Pancreas (tissue), 10 donors: ENCODE results near the gene SPTBN2. TPM values are rescaled to one million over a fixed set of nuclear protein-coding genes. Genes with fewer than 3 reads are reported as not detected.

Source experiments
- ATAC-seq, 4 donors: fragments of 200-7000 bp; cut with Tn5 transposase; one replicate each; pipeline versions ENCODE4 v1.8.0 to v1.9.1; 2020; ENCODE audit warnings: mild to moderate bottlenecking in 4 of 4, moderate library complexity in 4 of 4
- DNase-seq, 6 donors: peaks; one replicate each; pipeline ENCODE4 v3.0.0-alpha.2; 2020
- FAIRE-seq: peaks from 2 replicates; lab custom pipeline; 2012; peaks lifted over from hg19 to GRCh38; lab: Jason Lieb, UNC
- H3K27ac ChIP-seq, 4 donors: fragments of 200-600 bp; sonication (generic); 1 replicate in 3 of 4; 2 replicates in 1 of 4; pipeline versions ENCODE4 v1.5.0 to v1.8.0; 2020
- H3K27me3 ChIP-seq, 4 donors: fragments of 200-600 bp; one replicate each; pipeline ENCODE4 v1.8.0; 2021
- H3K36me3 ChIP-seq, 3 donors: fragments of 200-600 bp; sonication (generic) in 1 of 3; one replicate each; pipeline versions ENCODE4 v1.5.0 to v1.8.0; 2020 to 2021
- H3K4me1 ChIP-seq, 3 donors: fragments of 200-600 bp; one replicate each; pipeline ENCODE4 v1.8.0; 2021
- H3K4me3 ChIP-seq, 4 donors: fragments of 200-600 bp; sonication (generic) in 2 of 4; one replicate each; pipeline versions ENCODE4 v1.5.0 to v1.8.0; 2020 to 2021
- H3K9me3 ChIP-seq, 4 donors: fragments of 200-600 bp; one replicate each; pipeline ENCODE4 v1.8.0; 2021
- WGBS, 2 donors: extraction: QIAGEN DNeasy Blood & Tissue Kit; methylation state at CpG; one replicate each; pipeline ENCODE4 v1.1.7; 2013; 5-methylcytosine and 5-hydroxymethylcytosine counted together
- intact Hi-C, 3 donors: fragments of 100-400 bp; cut with DNase I; formaldehyde crosslinking; loops; one replicate each; pipeline versions ENCODE4 v1.11.1 to v1.14.2; 2022
- polyA plus RNA-seq, 2 donors: library from polyadenylated mRNA; stranded (reverse); fragments of 200-250 nt; gene quantifications; one replicate each; pipeline ENCODE4 v1.2.3, GENCODE V29; 2013
- total RNA-seq, 6 donors: library from RNA; stranded (reverse); fragmentation: NEBNext Ultra II Directional in 4 of 6; extraction: Animal tissue kit (Norgen Biotek cat#: 25700) in 4 of 6; gene quantifications; one replicate each; pipeline versions ENCODE4 v1.2.1 to v1.2.4, GENCODE V29; 2021 to 2023
- TF ChIP-seq, protein P1 (sequence below), 4 donors: fragments of 200-600 bp; sonication (generic) in 3 of 4; IDR thresholded peaks; one replicate each; pipeline versions ENCODE4 v1.5.0 to v1.8.0; 2021; ENCODE audit warnings: antibody characterized with exemption in 4 of 4
- donor health status: healthy with polysubstance abuse.
- donor health status: DM: no; HTN: no; CAD: no; lungs with moderate emphysema.
- donor health status: DM: no; HTN: no; CAD: no.
- donor health status: control.
- donor health status: control.
- donor health status: Bipolar disorder and iron deficiency.
- donor health status: DM: yes; HTN: yes; CAD: no.
- donor health status: DM: no; HTN: no; CAD: no.
- donor health status: DM: no; HTN: no; CAD: no.
- donor health status: DM: yes; HTN: yes; CAD: no.

Gene SPTBN2
- total and polyA plus RNA-seq, 8 donors, result 17.8 to 59.8 (median 38.7) TPM

DNA sequence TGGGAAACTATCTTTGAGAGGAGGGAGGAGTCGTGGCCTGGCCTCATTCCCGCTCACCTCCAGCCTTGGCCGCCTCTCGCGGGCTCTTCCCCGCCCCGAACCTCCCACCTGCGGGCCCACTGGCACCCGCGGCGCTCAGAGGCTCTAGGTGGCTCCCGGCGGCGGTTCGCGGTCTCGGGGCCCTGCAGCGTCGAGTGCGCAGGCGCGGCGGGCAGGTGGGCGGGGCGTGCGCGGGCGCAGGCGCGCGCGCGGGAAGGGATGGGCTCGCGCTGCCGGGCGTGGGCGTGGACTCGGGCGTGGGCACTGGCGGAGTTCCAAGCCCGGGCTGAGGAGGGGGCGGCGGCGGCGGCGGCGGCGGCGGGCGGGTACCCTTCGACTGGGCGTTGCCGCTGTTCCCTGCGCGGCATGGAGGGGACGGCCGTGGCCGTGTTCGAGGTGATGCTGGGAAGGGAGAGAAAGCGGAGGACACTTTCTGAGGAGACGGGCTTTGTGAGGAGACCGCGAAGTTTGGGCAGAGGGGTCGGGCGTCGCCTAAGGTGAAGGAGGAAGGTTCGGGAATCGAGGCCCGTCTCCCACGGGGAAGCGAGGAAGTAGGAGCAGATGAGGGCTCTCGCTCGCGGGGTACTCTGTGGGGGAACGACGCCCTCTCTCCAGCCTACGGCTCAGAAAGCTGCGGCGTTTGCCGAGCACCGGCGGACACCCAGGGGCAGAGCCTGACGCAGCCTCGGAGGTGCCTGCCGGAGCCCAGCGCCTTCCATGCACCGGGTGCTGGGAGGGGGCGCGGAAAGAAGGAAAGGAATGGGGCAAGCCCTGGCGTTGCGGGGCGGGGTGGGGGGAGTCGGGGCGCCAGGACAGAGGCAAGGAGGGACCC, 15.7 kb upstream of the SPTBN2 start:
- intact Hi-C loops, result no loop called here
- FAIRE-seq, result no peak
- H3K36me3 ChIP-seq, result no peaks in the 10 kb centered on the region
- H3K4me1 ChIP-seq, result peaks cover 0 to 3% (median 0%) of the 10 kb centered on the region in 3 donors
- 0% methylated on average over 74 to 94 of the region's 95 CpGs for WGBS, 2 donors
- TF ChIP-seq, protein P1, sequence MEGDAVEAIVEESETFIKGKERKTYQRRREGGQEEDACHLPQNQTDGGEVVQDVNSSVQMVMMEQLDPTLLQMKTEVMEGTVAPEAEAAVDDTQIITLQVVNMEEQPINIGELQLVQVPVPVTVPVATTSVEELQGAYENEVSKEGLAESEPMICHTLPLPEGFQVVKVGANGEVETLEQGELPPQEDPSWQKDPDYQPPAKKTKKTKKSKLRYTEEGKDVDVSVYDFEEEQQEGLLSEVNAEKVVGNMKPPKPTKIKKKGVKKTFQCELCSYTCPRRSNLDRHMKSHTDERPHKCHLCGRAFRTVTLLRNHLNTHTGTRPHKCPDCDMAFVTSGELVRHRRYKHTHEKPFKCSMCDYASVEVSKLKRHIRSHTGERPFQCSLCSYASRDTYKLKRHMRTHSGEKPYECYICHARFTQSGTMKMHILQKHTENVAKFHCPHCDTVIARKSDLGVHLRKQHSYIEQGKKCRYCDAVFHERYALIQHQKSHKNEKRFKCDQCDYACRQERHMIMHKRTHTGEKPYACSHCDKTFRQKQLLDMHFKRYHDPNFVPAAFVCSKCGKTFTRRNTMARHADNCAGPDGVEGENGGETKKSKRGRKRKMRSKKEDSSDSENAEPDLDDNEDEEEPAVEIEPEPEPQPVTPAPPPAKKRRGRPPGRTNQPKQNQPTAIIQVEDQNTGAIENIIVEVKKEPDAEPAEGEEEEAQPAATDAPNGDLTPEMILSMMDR (IDR thresholded peaks at IDR 0.05), result no peak
- H3K27ac ChIP-seq, result peak overlapping the region; percentile 40 to 81 (median 69)
- ATAC-seq, result peak; percentile 89 to 97 (median 95)
- peak overlapping the region; percentile 72 to 89 (median 84) for H3K4me3 ChIP-seq
- H3K9me3 ChIP-seq, result no peaks in the 10 kb centered on the region
- DNase-seq, result peak; percentile 80 to 95 (median 90)
- H3K27me3 ChIP-seq, result no peaks in the 10 kb centered on the region

DNA sequence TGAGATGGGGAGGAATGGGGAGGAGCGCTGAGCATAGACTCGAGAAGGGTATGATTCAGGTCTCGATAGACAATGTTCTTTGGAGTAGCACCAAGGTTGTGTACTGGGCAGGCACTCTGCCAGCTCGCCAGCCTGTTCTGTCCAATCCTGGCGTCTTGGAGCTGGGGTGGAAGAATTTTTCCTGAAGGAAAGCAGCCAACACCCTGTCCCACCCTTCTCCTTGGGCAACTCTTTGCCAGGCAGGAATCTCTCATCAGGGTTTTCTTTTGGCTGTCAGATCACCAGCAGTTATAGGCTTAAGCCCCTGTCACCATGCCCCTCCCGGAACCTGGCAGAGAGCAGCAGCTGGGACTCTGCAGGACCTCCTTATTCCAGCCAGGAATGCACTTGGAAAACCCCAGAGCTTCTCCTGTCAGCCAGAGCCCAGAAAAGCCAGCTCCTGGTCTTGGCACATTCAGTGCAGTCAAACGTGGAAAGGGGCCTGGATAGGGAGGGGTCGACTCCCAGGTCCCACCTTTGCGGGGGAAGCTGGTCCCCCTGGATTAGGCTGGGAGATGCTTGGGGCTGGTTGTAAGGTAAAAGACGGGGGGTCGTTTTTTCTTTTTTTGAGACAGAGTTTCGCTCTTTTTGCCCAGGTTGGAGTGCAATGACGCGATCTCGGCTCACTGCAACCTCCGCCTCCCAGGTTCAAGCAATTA, 14.4 kb upstream of the SPTBN2 start:
- DNase-seq, result peak in 4 of 6 donors; percentile 21 to 66 (median 46)
- peak overlapping the region in 2 of 4 donors; percentile 83 to 89 for H3K4me3 ChIP-seq
- H3K9me3 ChIP-seq, result no peaks in the 10 kb centered on the region
- H3K27me3 ChIP-seq, result no peaks in the 10 kb centered on the region
- TF ChIP-seq, protein P1 (IDR thresholded peaks at IDR 0.05), result no peak
- FAIRE-seq, result no peak
- WGBS, 2 donors, result 67 to 73% methylated on average over 16 of the region's 16 CpGs
- H3K27ac ChIP-seq, result no peak overlapping the region
- peak in 2 of 4 donors; percentile 4 to 13 for ATAC-seq
- intact Hi-C loops, result no loop called here
- no peaks in the 10 kb centered on the region for H3K36me3 ChIP-seq
- H3K4me1 ChIP-seq, result peaks cover 0 to 3% (median 0%) of the 10 kb centered on the region in 3 donors

DNA sequence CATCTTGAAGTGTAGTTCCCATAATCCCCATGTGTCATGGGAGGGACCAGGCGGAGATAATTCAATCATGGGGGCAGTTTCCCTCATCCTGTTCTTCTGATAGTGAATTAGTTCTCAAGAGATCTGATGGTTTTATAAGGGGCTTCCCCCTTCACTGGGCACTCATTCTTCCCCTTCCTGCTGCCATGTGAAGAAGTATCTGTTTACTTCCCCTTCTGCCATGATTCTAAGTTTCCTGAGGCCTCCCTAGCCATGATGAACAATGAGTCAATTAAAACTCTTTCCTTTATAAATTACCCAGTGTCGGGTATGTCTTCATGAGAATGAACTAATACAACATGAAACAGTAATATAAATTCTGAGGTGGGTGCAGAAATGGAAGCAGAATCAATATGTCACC, 12.1 kb upstream of the SPTBN2 start:
- Histone ChIP-seq H3K9me3 (no peaks in the 10 kb centered on the region), H3K27ac (no peak overlapping the region), H3K27me3 (no peaks in the 10 kb centered on the region), H3K4me3 (no peak overlapping the region), H3K36me3 (no peaks in the 10 kb centered on the region), H3K4me1 (peaks cover 0 to 3% (median 0%) of the 10 kb centered on the region in 3 donors)
- FAIRE-seq, result no peak
- no peak for DNase-seq
- TF ChIP-seq, protein P1 (IDR thresholded peaks at IDR 0.05), result no peak
- no peak for ATAC-seq
- intact Hi-C loops, result no loop called here
- 84 to 93% methylated on average over 2 of the region's 2 CpGs for WGBS, 2 donors

DNA sequence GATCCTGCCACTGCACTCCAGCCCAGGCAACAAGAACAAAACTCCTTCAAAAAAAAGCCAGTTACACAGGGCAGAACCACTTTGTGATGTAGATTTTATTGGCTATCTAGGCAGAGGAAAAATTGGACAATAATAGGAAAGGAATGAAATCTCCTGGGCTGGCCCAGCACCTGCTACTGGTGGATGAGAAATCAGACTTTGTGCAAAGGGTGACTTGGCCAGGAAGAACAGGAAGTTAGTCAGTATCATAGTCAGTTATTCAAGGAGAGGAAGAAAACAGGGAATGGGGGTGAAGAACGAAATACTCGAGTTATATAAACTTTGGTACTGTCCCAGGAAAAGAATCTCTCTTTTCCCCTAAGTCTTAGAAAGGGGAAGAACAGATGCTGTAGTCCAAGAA, 11.0 kb upstream of the SPTBN2 start:
- no peak for FAIRE-seq
- TF ChIP-seq, protein P1 (IDR thresholded peaks at IDR 0.05), result no peak
- Histone ChIP-seq H3K27me3 (no peaks in the 10 kb centered on the region), H3K4me1 (peaks cover 0 to 3% (median 0%) of the 10 kb centered on the region in 3 donors), H3K36me3 (no peaks in the 10 kb centered on the region), H3K27ac (no peak overlapping the region), H3K9me3 (no peaks in the 10 kb centered on the region), H3K4me3 (no peak overlapping the region)
- no peak for ATAC-seq
- DNase-seq, result no peak
- intact Hi-C loops, result no loop called here
- 56 to 59% methylated on average over 2 of the region's 2 CpGs for WGBS, 2 donors
